ENCODE results near the gene UPP1. TPM values are rescaled to one million over a fixed set of nuclear protein-coding genes. Genes with fewer than 3 reads are reported as not detected.

UPP1 gene
- total and polyA plus RNA-seq, 2 of the 13 experiments (the other 11 are each of a cell fraction or from before 2014, with no cell fraction given) = 5.7 to 9.8 TPM

DNA sequence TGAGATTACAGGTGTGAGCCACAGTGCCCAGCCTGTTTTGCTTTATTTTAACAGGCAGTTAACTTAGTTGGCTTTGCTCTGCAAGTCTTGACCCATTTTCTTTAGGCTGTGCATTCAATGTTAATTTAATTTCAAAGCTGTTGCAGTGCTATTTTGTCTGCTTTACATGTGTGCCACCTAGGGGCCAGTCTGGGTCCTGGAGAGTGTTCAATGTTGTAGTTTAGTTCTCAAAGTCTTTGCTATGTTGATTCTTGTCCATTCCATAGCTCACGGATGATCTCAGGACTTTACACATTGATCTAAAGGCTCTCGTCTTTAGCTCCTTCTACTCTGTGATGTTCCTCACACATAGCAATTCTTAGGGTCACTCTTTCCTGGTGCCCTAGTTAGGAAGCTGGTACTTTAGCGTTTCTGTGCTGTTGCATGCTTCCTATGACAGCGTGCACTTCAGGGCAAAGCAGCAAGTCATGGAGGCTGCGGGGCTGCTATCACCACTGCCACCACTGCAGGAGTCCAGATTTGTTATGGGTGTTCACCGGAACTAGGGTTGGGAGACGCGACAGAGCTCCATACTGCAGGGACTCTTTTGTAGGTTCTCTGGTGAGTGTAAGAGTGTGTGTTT, 65.8 kb downstream of the UPP1 start (continued):
- TF ChIP-seq, protein P1, sequence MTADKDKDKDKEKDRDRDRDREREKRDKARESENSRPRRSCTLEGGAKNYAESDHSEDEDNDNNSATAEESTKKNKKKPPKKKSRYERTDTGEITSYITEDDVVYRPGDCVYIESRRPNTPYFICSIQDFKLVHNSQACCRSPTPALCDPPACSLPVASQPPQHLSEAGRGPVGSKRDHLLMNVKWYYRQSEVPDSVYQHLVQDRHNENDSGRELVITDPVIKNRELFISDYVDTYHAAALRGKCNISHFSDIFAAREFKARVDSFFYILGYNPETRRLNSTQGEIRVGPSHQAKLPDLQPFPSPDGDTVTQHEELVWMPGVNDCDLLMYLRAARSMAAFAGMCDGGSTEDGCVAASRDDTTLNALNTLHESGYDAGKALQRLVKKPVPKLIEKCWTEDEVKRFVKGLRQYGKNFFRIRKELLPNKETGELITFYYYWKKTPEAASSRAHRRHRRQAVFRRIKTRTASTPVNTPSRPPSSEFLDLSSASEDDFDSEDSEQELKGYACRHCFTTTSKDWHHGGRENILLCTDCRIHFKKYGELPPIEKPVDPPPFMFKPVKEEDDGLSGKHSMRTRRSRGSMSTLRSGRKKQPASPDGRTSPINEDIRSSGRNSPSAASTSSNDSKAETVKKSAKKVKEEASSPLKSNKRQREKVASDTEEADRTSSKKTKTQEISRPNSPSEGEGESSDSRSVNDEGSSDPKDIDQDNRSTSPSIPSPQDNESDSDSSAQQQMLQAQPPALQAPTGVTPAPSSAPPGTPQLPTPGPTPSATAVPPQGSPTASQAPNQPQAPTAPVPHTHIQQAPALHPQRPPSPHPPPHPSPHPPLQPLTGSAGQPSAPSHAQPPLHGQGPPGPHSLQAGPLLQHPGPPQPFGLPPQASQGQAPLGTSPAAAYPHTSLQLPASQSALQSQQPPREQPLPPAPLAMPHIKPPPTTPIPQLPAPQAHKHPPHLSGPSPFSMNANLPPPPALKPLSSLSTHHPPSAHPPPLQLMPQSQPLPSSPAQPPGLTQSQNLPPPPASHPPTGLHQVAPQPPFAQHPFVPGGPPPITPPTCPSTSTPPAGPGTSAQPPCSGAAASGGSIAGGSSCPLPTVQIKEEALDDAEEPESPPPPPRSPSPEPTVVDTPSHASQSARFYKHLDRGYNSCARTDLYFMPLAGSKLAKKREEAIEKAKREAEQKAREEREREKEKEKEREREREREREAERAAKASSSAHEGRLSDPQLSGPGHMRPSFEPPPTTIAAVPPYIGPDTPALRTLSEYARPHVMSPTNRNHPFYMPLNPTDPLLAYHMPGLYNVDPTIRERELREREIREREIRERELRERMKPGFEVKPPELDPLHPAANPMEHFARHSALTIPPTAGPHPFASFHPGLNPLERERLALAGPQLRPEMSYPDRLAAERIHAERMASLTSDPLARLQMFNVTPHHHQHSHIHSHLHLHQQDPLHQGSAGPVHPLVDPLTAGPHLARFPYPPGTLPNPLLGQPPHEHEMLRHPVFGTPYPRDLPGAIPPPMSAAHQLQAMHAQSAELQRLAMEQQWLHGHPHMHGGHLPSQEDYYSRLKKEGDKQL (CRISPR knock-in tag; IDR thresholded peaks at IDR 0.05; ENCODE audit: low read depth) = no peak
- no peak for TF ChIP-seq ZFP36 (IDR thresholded peaks at IDR 0.05; ENCODE audit: borderline replicate concordance, low read depth, low read length, partially characterized antibody)
- peak; percentile 89 for TF ChIP-seq SMC3 (IDR thresholded peaks at IDR 0.05; ENCODE audit: low read length)
- TF ChIP-seq, protein P2, sequence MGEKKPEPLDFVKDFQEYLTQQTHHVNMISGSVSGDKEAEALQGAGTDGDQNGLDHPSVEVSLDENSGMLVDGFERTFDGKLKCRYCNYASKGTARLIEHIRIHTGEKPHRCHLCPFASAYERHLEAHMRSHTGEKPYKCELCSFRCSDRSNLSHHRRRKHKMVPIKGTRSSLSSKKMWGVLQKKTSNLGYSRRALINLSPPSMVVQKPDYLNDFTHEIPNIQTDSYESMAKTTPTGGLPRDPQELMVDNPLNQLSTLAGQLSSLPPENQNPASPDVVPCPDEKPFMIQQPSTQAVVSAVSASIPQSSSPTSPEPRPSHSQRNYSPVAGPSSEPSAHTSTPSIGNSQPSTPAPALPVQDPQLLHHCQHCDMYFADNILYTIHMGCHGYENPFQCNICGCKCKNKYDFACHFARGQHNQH (CRISPR knock-in tag; IDR thresholded peaks at IDR 0.05) = no peak
- no peak for TF ChIP-seq HES4 (CRISPR knock-in tag; IDR thresholded peaks at IDR 0.05; ENCODE audit: borderline replicate concordance)
- no peak for TF ChIP-seq WIZ (CRISPR knock-in tag; IDR thresholded peaks at IDR 0.05)
- TF ChIP-seq, protein P3, sequence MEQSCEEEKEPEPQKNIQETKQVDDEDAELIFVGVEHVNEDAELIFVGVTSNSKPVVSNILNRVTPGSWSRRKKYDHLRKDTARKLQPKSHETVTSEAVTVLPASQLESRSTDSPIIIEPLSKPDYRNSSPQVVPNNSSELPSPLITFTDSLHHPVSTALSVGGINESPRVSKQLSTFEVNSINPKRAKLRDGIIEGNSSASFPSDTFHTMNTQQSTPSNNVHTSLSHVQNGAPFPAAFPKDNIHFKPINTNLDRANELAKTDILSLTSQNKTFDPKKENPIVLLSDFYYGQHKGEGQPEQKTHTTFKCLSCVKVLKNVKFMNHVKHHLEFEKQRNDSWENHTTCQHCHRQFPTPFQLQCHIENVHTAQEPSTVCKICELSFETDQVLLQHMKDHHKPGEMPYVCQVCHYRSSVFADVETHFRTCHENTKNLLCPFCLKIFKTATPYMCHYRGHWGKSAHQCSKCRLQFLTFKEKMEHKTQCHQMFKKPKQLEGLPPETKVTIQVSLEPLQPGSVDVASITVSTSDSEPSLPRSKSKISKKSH (CRISPR knock-in tag; IDR thresholded peaks at IDR 0.05; ENCODE audit: borderline replicate concordance) = no peak
- TF ChIP-seq SRSF1 (optimal IDR thresholded peaks at IDR 0.05; ENCODE audit: low read depth, low read length) = no peak
- TF ChIP-seq ZNF615 (CRISPR knock-in tag; IDR thresholded peaks at IDR 0.05; ENCODE audit: borderline replicate concordance) = no peak
- no peak for TF ChIP-seq ETV6 (CRISPR knock-in tag; conservative IDR thresholded peaks at IDR 0.05)
- TF ChIP-seq ZNF224 (CRISPR knock-in tag; IDR thresholded peaks at IDR 0.05) = no peak
- no peak for TF ChIP-seq MIER3 (CRISPR knock-in tag; IDR thresholded peaks at IDR 0.05; ENCODE audit: borderline replicate concordance)
- no peak for TF ChIP-seq ZNF451 (CRISPR knock-in tag; IDR thresholded peaks at IDR 0.05)
- TF ChIP-seq HNRNPLL (IDR thresholded peaks at IDR 0.05; ENCODE audit: low read depth, low read length, poor library complexity, severe bottlenecking) = no peak
- TF ChIP-seq, protein P4, sequence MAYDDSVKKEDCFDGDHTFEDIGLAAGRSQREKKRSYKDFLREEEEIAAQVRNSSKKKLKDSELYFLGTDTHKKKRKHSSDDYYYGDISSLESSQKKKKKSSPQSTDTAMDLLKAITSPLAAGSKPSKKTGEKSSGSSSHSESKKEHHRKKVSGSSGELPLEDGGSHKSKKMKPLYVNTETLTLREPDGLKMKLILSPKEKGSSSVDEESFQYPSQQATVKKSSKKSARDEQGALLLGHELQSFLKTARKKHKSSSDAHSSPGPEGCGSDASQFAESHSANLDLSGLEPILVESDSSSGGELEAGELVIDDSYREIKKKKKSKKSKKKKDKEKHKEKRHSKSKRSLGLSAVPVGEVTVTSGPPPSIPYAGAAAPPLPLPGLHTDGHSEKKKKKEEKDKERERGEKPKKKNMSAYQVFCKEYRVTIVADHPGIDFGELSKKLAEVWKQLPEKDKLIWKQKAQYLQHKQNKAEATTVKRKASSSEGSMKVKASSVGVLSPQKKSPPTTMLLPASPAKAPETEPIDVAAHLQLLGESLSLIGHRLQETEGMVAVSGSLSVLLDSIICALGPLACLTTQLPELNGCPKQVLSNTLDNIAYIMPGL (CRISPR knock-in tag; IDR thresholded peaks at IDR 0.05; ENCODE audit: borderline replicate concordance in 1 of 2, low read depth in 1 of 2) = 0 out of 4 replicates have a peak, but pooled peaks have one; percentile 42 to 53
- TF ChIP-seq ZNF660 (CRISPR knock-in tag; IDR thresholded peaks at IDR 0.05; ENCODE audit: borderline replicate concordance, low read depth) = no peak
- TF ChIP-seq SIX4 (CRISPR knock-in tag; IDR thresholded peaks at IDR 0.05) = no peak
- TF ChIP-seq ZNF75D (CRISPR knock-in tag; IDR thresholded peaks at IDR 0.05; ENCODE audit: borderline replicate concordance) = no peak
- TF ChIP-seq ELF3 (CRISPR knock-in tag; IDR thresholded peaks at IDR 0.05) = peak; percentile 46; the same call in 1 of the 2 replicates
- no peak for TF ChIP-seq ZNF713 (CRISPR knock-in tag; IDR thresholded peaks at IDR 0.05)

Data from HepG2 (cell line).